ENCODE results near the gene PTPRF. TPM values are rescaled to one million over a fixed set of nuclear protein-coding genes. Genes with fewer than 3 reads are reported as not detected.

The PTPRF gene
- total RNA-seq, 2 donors from 2014 or later: 203 to 250 TPM

DNA sequence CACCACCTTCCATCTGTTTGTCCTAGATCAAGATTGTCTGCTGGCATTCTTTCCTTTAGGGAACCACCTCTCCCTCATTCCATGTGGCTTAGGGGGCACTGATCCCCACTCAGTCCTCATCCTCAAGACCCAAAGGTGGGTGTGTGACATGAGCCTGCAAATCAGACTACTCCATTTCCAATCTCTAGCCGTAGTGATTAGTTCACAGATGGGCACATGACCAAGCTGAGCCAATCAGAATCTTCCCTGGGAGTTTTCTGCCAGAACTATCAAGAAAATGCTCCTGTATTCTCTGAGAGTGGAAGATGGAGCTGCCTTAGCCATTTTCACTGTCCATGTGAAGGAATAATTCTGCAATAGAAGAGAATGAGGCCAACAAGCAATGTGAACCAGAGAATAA lies 19.3 kb upstream of the PTPRF start:
- no peaks in the 10 kb centered on the region for H3K36me3 Mint-ChIP-seq (ENCODE audit: low read depth)
- TF ChIP-seq, protein P1, sequence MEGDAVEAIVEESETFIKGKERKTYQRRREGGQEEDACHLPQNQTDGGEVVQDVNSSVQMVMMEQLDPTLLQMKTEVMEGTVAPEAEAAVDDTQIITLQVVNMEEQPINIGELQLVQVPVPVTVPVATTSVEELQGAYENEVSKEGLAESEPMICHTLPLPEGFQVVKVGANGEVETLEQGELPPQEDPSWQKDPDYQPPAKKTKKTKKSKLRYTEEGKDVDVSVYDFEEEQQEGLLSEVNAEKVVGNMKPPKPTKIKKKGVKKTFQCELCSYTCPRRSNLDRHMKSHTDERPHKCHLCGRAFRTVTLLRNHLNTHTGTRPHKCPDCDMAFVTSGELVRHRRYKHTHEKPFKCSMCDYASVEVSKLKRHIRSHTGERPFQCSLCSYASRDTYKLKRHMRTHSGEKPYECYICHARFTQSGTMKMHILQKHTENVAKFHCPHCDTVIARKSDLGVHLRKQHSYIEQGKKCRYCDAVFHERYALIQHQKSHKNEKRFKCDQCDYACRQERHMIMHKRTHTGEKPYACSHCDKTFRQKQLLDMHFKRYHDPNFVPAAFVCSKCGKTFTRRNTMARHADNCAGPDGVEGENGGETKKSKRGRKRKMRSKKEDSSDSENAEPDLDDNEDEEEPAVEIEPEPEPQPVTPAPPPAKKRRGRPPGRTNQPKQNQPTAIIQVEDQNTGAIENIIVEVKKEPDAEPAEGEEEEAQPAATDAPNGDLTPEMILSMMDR (conservative IDR thresholded peaks at IDR 0.05): no peak
- Histone ChIP-seq H3K36me3 (ENCODE audit: control insufficient read depth, insufficient read depth, low read length) (no peaks in the 10 kb centered on the region), H3K9ac (ENCODE audit: extremely low read depth, low read length, poor library complexity, severe bottlenecking) (no peak overlapping the region), H3K4me1 (ENCODE audit: control insufficient read depth, insufficient read depth, low read length) (peaks cover 3% of the 10 kb centered on the region), H3K4me3 (ENCODE audit: low read length) (no peak overlapping the region), H3K27me3 (ENCODE audit: control insufficient read depth, insufficient read depth, low read length, poor library complexity, severe bottlenecking) (no peaks in the 10 kb centered on the region), H3K9me3 (ENCODE audit: control insufficient read depth, low read length) (no peaks in the 10 kb centered on the region), H3K27ac (ENCODE audit: low read depth, low read length) (no peak overlapping the region)
- H3K4me1 Mint-ChIP-seq: peaks cover 9% of the 10 kb centered on the region
- H3K9me3 Mint-ChIP-seq: peaks cover 5% of the 10 kb centered on the region
- peaks cover 6% of the 10 kb centered on the region for H3K27me3 Mint-ChIP-seq (ENCODE audit: insufficient read depth)
- peak; percentile 29 for DNase-seq
- H3K27ac Mint-ChIP-seq: no peak overlapping the region
- whole genome bisulfite sequencing, 2 experiments (ENCODE audit: insufficient coverage in 1 of 2, insufficient read length in 1 of 2): 80% methylated on average over 1 of the region's 1 CpG; no CpG with 5 or more reads in 1 of the 2 experiments
- no peak overlapping the region for H3K4me3 Mint-ChIP-seq

DNA sequence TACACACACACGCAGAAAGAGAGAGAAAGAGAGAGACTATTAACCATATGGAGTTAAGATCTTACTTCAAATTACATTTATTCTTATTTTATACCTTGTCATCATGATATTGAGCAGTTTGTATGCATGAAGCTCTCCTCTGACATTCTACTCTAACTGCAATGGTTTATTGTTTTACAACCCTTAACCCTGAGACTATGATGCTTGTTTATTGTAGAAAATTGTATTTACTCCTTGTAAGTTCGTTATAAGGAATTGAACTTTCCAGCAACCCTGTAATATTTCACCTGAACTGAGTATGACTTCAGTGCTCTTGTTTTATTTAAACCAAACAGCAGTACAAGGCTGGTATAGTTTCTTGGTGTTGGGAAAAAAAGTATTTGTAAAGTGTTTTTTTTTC lies 18.6 kb upstream of the PTPRF start:
- Histone ChIP-seq H3K36me3 (ENCODE audit: control insufficient read depth, insufficient read depth, low read length) (no peaks in the 10 kb centered on the region), H3K27me3 (ENCODE audit: control insufficient read depth, insufficient read depth, low read length, poor library complexity, severe bottlenecking) (no peaks in the 10 kb centered on the region), H3K4me3 (ENCODE audit: low read length) (no peak overlapping the region), H3K9ac (ENCODE audit: extremely low read depth, low read length, poor library complexity, severe bottlenecking) (no peak overlapping the region), H3K4me1 (ENCODE audit: control insufficient read depth, insufficient read depth, low read length) (peaks cover 3% of the 10 kb centered on the region), H3K9me3 (ENCODE audit: control insufficient read depth, low read length) (no peaks in the 10 kb centered on the region), H3K27ac (ENCODE audit: low read depth, low read length) (no peak overlapping the region)
- H3K27me3 Mint-ChIP-seq (ENCODE audit: insufficient read depth): peaks cover under 1% of the 10 kb centered on the region
- H3K4me1 Mint-ChIP-seq: peaks cover 9% of the 10 kb centered on the region
- TF ChIP-seq, protein P1 (conservative IDR thresholded peaks at IDR 0.05): no peak
- no peaks in the 10 kb centered on the region for H3K36me3 Mint-ChIP-seq (ENCODE audit: low read depth)
- no peak overlapping the region for H3K27ac Mint-ChIP-seq
- H3K9me3 Mint-ChIP-seq: peaks cover 5% of the 10 kb centered on the region
- no peak for DNase-seq
- H3K4me3 Mint-ChIP-seq: no peak overlapping the region
- 100% methylated on average over 1 of the region's 2 CpGs; no CpG with 5 or more reads in 1 of the 2 experiments for WGBS, 2 experiments (ENCODE audit: insufficient coverage in 1 of 2, insufficient read length in 1 of 2)

DNA sequence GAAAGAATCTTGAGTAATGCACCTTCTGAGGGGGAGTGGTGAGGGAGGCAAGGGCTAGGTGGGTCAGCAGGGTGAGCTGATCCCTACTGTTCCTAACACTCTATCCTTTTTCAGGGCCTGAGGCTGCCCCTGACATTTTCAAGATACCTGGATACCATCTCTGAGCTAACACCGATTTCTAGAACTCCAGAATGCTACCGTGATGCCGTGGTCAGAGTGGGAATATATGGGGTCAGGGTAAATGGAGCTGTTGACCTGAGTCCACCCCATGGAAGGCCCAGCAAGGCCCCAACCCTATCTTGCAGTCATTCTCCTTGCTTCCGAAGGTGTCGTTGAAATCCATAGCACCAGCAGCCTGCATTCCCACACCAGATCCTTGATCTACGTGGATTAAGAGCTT lies 18.0 kb upstream of the PTPRF start:
- DNase-seq: peak; percentile 17
- 92 to 96% methylated on average over 4 to 6 of the region's 6 CpGs for WGBS, 2 experiments (ENCODE audit: insufficient coverage in 1 of 2, insufficient read length in 1 of 2)
- Mint-ChIP-seq H3K36me3 (ENCODE audit: low read depth) (no peaks in the 10 kb centered on the region), H3K27me3 (ENCODE audit: insufficient read depth) (no peaks in the 10 kb centered on the region), H3K4me1 (peaks cover 9% of the 10 kb centered on the region), H3K9me3 (peaks cover 5% of the 10 kb centered on the region), H3K4me3 (no peak overlapping the region), H3K27ac (no peak overlapping the region)
- H3K9ac ChIP-seq (ENCODE audit: extremely low read depth, low read length, poor library complexity, severe bottlenecking): no peak overlapping the region
- H3K27ac ChIP-seq (ENCODE audit: low read depth, low read length): no peak overlapping the region
- no peaks in the 10 kb centered on the region for H3K27me3 ChIP-seq (ENCODE audit: control insufficient read depth, insufficient read depth, low read length, poor library complexity, severe bottlenecking)
- TF ChIP-seq, protein P1 (conservative IDR thresholded peaks at IDR 0.05): no peak
- H3K9me3 ChIP-seq (ENCODE audit: control insufficient read depth, low read length): no peaks in the 10 kb centered on the region
- H3K36me3 ChIP-seq (ENCODE audit: control insufficient read depth, insufficient read depth, low read length): no peaks in the 10 kb centered on the region
- H3K4me3 ChIP-seq (ENCODE audit: low read length): no peak overlapping the region
- peaks cover 3% of the 10 kb centered on the region for H3K4me1 ChIP-seq (ENCODE audit: control insufficient read depth, insufficient read depth, low read length)
